A549 (cell line): ENCODE measurements around the gene IMPG1.

Source experiments
- CHD2 ChIP-seq: fragments of 150-350 bp; IDR thresholded peaks from 2 replicates; pipeline ENCODE4 v1.6.1; 2014; ENCODE audit warnings: low read length; ENCODE audit not compliant: partially characterized antibody
- GATA3 ChIP-seq: IDR thresholded peaks from 2 replicates; pipeline ENCODE4 v1.6.1; 2012; ENCODE audit warnings: borderline replicate concordance
- HDAC2 ChIP-seq: fragments of 200-600 bp; sonication (generic); IDR thresholded peaks from 2 replicates; pipeline ENCODE4 v1.6.1; 2016
- JUNB ChIP-seq: fragments of >200 bp; sonication (Bioruptor Twin); formaldehyde crosslinking; IDR thresholded peaks from 2 replicates; pipeline ENCODE4 v1.6.1; 2016
- KDM1A ChIP-seq: fragments of 200-600 bp; sonication (generic); IDR thresholded peaks from 2 replicates; pipeline ENCODE4 v1.6.1; 2016; ENCODE audit warnings: low read depth, mild to moderate bottlenecking
- NR3C1 ChIP-seq: fragments of >200 bp; sonication (Bioruptor Twin); formaldehyde crosslinking; IDR thresholded peaks from 3 replicates; pipeline ENCODE4 v1.6.1; 2017
- POLR2A ChIP-seq: IDR thresholded peaks from 2 replicates; pipeline ENCODE4 v1.6.1; 2012; ENCODE audit warnings: mild to moderate bottlenecking, low read length
- RARB ChIP-seq: fragments of 250-450 bp; sonication (Bioruptor Pico); IDR thresholded peaks from 2 replicates; pipeline ENCODE4 v1.8.0; 2021; ENCODE audit warnings: mild to moderate bottlenecking, moderate library complexity
- TF ChIP-seq, protein P1 (sequence below): IDR thresholded peaks from 2 replicates; pipeline ENCODE4 v1.6.1; 2012
- TF ChIP-seq, protein P2 (sequence below): fragments of >200 bp; sonication (Bioruptor Twin); formaldehyde crosslinking; IDR thresholded peaks from 3 replicates; pipeline ENCODE4 v1.5.1; 2016
- TF ChIP-seq, protein P3 (sequence below): fragments of 200-600 bp; sonication (generic); IDR thresholded peaks from 2 replicates; pipeline ENCODE4 v1.6.1; 2016; ENCODE audit warnings: antibody characterized with exemption, mild to moderate bottlenecking, moderate library complexity
- TF ChIP-seq, protein P4 (sequence below): IDR thresholded peaks from 2 replicates; pipeline ENCODE4 v1.6.1; 2012; ENCODE audit warnings: low read depth, borderline replicate concordance
- TF ChIP-seq, protein P5 (sequence below): fragments of 450-650 bp; IDR thresholded peaks from 2 replicates; pipeline ENCODE4 v1.6.1; 2014; ENCODE audit warnings: antibody characterized with exemption

DNA sequence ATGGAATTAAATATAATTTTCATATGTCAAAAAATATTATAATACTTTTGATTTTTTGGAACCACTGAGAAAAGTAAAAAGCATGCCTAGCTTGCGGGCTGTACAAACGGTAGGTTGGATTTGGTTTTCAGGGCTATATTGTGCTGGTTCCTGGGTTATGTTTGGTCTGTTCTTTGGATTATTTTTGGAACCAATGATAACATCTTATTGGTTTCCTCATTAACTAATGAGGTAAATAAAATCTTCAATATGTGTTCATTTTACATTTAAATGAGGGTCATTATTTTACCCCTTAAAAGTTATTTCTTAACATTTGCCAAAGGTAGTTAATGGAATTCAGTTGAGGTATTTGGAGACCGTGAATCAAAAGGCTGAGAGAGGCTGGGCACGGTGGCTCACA is 96.6 kb downstream of the IMPG1 start:
- TF ChIP-seq, protein P1, sequence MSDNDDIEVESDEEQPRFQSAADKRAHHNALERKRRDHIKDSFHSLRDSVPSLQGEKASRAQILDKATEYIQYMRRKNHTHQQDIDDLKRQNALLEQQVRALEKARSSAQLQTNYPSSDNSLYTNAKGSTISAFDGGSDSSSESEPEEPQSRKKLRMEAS, result no peak
- no peak for TF ChIP-seq HDAC2
- TF ChIP-seq, protein P2, sequence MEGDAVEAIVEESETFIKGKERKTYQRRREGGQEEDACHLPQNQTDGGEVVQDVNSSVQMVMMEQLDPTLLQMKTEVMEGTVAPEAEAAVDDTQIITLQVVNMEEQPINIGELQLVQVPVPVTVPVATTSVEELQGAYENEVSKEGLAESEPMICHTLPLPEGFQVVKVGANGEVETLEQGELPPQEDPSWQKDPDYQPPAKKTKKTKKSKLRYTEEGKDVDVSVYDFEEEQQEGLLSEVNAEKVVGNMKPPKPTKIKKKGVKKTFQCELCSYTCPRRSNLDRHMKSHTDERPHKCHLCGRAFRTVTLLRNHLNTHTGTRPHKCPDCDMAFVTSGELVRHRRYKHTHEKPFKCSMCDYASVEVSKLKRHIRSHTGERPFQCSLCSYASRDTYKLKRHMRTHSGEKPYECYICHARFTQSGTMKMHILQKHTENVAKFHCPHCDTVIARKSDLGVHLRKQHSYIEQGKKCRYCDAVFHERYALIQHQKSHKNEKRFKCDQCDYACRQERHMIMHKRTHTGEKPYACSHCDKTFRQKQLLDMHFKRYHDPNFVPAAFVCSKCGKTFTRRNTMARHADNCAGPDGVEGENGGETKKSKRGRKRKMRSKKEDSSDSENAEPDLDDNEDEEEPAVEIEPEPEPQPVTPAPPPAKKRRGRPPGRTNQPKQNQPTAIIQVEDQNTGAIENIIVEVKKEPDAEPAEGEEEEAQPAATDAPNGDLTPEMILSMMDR, result no peak
- TF ChIP-seq, protein P3, sequence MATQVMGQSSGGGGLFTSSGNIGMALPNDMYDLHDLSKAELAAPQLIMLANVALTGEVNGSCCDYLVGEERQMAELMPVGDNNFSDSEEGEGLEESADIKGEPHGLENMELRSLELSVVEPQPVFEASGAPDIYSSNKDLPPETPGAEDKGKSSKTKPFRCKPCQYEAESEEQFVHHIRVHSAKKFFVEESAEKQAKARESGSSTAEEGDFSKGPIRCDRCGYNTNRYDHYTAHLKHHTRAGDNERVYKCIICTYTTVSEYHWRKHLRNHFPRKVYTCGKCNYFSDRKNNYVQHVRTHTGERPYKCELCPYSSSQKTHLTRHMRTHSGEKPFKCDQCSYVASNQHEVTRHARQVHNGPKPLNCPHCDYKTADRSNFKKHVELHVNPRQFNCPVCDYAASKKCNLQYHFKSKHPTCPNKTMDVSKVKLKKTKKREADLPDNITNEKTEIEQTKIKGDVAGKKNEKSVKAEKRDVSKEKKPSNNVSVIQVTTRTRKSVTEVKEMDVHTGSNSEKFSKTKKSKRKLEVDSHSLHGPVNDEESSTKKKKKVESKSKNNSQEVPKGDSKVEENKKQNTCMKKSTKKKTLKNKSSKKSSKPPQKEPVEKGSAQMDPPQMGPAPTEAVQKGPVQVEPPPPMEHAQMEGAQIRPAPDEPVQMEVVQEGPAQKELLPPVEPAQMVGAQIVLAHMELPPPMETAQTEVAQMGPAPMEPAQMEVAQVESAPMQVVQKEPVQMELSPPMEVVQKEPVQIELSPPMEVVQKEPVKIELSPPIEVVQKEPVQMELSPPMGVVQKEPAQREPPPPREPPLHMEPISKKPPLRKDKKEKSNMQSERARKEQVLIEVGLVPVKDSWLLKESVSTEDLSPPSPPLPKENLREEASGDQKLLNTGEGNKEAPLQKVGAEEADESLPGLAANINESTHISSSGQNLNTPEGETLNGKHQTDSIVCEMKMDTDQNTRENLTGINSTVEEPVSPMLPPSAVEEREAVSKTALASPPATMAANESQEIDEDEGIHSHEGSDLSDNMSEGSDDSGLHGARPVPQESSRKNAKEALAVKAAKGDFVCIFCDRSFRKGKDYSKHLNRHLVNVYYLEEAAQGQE, result no peak
- TF ChIP-seq JUNB, result no peak
- no peak for TF ChIP-seq CHD2
- TF ChIP-seq GATA3, result no peak
- TF ChIP-seq RARB, result no peak
- no peak for TF ChIP-seq NR3C1
- TF ChIP-seq, protein P4, sequence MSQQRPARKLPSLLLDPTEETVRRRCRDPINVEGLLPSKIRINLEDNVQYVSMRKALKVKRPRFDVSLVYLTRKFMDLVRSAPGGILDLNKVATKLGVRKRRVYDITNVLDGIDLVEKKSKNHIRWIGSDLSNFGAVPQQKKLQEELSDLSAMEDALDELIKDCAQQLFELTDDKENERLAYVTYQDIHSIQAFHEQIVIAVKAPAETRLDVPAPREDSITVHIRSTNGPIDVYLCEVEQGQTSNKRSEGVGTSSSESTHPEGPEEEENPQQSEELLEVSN, result no peak
- TF ChIP-seq KDM1A, result no peak
- TF ChIP-seq, protein P5, sequence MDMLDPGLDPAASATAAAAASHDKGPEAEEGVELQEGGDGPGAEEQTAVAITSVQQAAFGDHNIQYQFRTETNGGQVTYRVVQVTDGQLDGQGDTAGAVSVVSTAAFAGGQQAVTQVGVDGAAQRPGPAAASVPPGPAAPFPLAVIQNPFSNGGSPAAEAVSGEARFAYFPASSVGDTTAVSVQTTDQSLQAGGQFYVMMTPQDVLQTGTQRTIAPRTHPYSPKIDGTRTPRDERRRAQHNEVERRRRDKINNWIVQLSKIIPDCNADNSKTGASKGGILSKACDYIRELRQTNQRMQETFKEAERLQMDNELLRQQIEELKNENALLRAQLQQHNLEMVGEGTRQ, result no peak
- TF ChIP-seq POLR2A, result no peak
